Right lobe of liver (tissue), 6 donors: ENCODE results near the gene MRAP. TPM values are rescaled to one million over a fixed set of nuclear protein-coding genes. Genes with fewer than 3 reads are reported as not detected.

Experiments
- ATAC-seq, 4 donors: fragments of 200-7000 bp; cut with Tn5 transposase; one replicate each; pipeline ENCODE4 v1.9.1; 2020; ENCODE audit warnings: mild to moderate bottlenecking in 4 of 4, moderate library complexity in 4 of 4
- DNase-seq, 3 donors: peaks; one replicate each; pipeline ENCODE4 v3.0.0-alpha.2; 2020
- H3K27ac ChIP-seq, 3 donors: fragments of 200-600 bp; one replicate each; pipeline ENCODE4 v1.8.0; 2022
- H3K27me3 ChIP-seq, 2 donors: fragments of 200-600 bp; one replicate each; pipeline ENCODE4 v1.8.0; 2022
- H3K36me3 ChIP-seq, 4 donors: fragments of 200-600 bp; sonication (generic) in 1 of 4; one replicate each; pipeline versions ENCODE4 v1.5.1 to v1.8.0; 2017 to 2022; ENCODE audit warnings: control low read depth in 1 of 4
- H3K4me1 ChIP-seq, 4 donors: fragments of 200-600 bp; sonication (generic) in 1 of 4; one replicate each; pipeline versions ENCODE4 v1.5.1 to v1.8.0; 2017 to 2022; ENCODE audit warnings: control low read depth in 1 of 4
- H3K4me3 ChIP-seq, 3 donors: fragments of 200-600 bp; one replicate each; pipeline ENCODE4 v1.8.0; 2022
- H3K9me3 ChIP-seq, 4 donors: fragments of 200-600 bp; sonication (generic) in 1 of 4; one replicate each; pipeline versions ENCODE4 v1.5.1 to v1.8.0; 2017 to 2022; ENCODE audit warnings: control low read depth in 1 of 4
- POLR2A ChIP-seq: fragments of 450-650 bp; IDR thresholded peaks from one replicate; pipeline ENCODE4 v1.6.1; 2017; ENCODE audit warnings: antibody characterized with exemption, mild to moderate bottlenecking
- WGBS: methylation state at CpG from one replicate; pipeline ENCODE4 v1.1.6; 2018; ENCODE audit warnings: low coverage, low lambda C conversion rate; ENCODE audit not compliant: insufficient coverage; ENCODE audit errors: missing lambda C conversion rate; 5-methylcytosine and 5-hydroxymethylcytosine counted together
- intact Hi-C, 2 donors: fragments of 100-400 bp; cut with DNase I; formaldehyde crosslinking; loops; one replicate each; pipeline versions ENCODE4 v1.11.2 to v1.14.1; 2022
- total RNA-seq, 6 experiments: library from RNA; depleted of rRNA in 2 of 6; stranded (reverse); fragments of >200 nt in 2 of 6; fragmentation: NEBNext Ultra II Directional in 3 of 6; extraction: Animal tissue kit (Norgen Biotek cat#: 25700) in 3 of 6; gene quantifications; one replicate each; pipeline versions ENCODE4 v1.1.0 to v1.2.4, GENCODE V29; 2016 to 2023
- TF ChIP-seq, protein P1 (sequence below), 4 donors: fragments of 200-600 bp in 3 of 4; fragments of 450-650 bp in 1 of 4; IDR thresholded peaks; one replicate each; pipeline versions ENCODE4 v1.5.1 to v1.8.0; 2016 to 2022; ENCODE audit warnings: antibody characterized with exemption in 4 of 4, mild to moderate bottlenecking in 2 of 4
- donor health status: DM: no; HTN: yes; CAD: no.
- donor health status: DM: no; HTN: no; CAD: no.
- donor health status: DM: no; HTN: no; CAD: no.
- donor health status: DM: no; HTN: yes; CAD: no.
- donor health status: DM: no; HTN: yes; CAD: no.

Gene MRAP
- total RNA-seq, 6 experiments from 2014 or later = 0.37 to 3.0 (median 1.7) TPM; not detected in 1

DNA sequence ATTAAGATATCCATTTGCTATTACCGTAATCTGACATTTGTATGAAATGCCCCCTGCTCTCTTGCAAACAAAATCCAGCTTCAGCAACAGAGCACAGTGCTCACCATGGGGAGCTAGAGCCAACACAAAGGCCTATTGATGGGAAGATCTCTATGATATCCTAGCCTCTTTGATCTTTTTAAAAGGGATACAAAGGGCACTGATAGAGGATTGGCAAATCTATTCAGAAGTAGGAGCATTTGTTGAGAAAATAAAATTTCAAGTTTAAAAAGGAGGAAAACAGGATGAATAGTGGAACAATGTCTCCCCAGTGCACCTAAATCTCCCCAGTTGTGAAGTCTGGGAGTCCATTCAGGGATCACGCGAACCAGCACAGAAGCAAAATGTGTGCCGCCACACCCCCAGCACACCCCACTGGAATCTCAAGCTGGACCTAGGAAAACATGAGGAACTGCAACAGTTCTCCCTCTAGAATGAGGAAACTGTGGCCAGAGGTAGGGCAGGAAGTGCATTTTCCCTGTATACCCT is 32.2 kb downstream of the MRAP start:
- Histone ChIP-seq H3K9me3 (no peaks in the 10 kb centered on the region), H3K36me3 (peaks cover 3 to 35% (median 10%) of the 10 kb centered on the region in 4 donors), H3K27ac (no peak overlapping the region), H3K27me3 (no peaks in the 10 kb centered on the region), H3K4me1 (no peaks in the 10 kb centered on the region), H3K4me3 (no peak overlapping the region)
- no peak for TF ChIP-seq POLR2A
- TF ChIP-seq, protein P1, sequence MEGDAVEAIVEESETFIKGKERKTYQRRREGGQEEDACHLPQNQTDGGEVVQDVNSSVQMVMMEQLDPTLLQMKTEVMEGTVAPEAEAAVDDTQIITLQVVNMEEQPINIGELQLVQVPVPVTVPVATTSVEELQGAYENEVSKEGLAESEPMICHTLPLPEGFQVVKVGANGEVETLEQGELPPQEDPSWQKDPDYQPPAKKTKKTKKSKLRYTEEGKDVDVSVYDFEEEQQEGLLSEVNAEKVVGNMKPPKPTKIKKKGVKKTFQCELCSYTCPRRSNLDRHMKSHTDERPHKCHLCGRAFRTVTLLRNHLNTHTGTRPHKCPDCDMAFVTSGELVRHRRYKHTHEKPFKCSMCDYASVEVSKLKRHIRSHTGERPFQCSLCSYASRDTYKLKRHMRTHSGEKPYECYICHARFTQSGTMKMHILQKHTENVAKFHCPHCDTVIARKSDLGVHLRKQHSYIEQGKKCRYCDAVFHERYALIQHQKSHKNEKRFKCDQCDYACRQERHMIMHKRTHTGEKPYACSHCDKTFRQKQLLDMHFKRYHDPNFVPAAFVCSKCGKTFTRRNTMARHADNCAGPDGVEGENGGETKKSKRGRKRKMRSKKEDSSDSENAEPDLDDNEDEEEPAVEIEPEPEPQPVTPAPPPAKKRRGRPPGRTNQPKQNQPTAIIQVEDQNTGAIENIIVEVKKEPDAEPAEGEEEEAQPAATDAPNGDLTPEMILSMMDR (IDR thresholded peaks at IDR 0.05) = no peak
- DNase-seq (peak in 1 of 3 donors; percentile 21), ATAC-seq (no peak)
- whole genome bisulfite sequencing = 96% methylated on average over 3 of the region's 4 CpGs
- intact Hi-C loops = no loop called here

DNA sequence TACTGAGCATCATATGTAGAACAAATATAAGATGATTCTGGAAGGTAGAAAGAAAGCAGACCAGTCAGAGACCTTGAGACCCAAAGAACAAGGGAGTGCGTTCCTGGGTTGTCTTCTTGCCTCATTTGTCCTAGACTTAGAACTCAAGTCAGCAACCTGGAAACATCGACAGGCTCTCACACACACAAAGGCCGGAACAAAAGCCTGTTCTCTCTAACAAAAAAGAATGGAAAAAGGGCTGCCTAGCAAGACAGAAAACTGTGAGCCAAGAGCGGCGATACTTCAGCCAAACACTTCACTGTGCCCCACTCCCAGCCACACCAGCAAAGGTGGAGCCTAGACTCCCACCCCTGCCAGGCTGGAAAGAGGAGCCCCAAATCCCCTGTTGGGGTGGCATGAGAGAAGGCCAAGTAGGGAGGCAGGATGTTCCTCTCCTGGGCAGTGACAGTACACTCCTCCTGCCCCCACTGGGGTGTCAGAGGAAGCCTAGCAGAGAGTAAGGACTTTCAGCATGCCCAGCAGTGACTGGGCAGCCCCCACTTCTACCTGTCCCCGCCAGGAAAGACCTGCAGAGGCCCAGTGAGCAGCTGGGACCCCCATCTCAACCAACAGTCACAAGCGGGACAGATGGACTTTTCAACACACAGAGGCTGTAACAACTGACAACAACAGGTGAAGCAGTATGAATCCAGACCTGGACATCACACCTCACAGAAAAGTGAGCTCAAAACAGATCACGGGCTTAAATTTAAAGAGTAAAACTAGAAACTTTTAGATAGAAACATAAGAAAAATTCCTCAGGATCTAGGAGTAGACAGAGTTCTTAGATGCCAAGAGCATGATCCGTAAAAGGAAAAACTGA is 33.0 kb downstream of the MRAP start:
- no peaks in the 10 kb centered on the region for H3K9me3 ChIP-seq
- no peak for ATAC-seq
- peaks cover 3 to 30% (median 10%) of the 10 kb centered on the region in 4 donors for H3K36me3 ChIP-seq
- no peak overlapping the region for H3K4me3 ChIP-seq
- peak in 1 of 3 donors; percentile 23 for DNase-seq
- 95% methylated on average over 7 of the region's 9 CpGs for WGBS
- no peaks in the 10 kb centered on the region for H3K4me1 ChIP-seq
- H3K27me3 ChIP-seq = no peaks in the 10 kb centered on the region
- TF ChIP-seq, protein P1 (IDR thresholded peaks at IDR 0.05) = no peak
- no peak for TF ChIP-seq POLR2A
- intact Hi-C loops = no loop called here
- H3K27ac ChIP-seq = no peak overlapping the region

DNA sequence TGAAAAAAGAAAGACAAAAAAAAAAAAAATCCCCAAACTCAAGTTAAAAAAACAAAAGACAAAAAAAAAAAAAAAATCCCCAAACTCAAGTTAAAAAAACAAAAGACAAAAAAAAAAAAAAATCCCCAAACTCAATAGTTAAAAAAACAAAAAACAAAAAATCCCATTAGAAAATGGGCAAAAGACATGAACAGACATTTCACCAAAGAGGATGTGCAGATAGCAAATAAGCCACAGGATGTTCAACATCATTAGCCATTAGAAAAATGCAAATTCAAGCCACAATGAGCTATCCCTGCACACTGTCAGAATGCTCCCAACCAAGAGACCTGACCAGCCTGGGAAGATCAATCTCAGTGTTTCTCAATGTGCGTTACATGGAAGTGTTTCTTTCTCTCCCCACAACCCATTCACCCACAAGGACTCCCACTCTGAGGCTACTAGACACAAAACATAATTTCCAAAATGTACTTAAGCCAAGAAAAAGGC is 33.9 kb downstream of the MRAP start:
- DNase-seq (no peak), ATAC-seq (no peak)
- Histone ChIP-seq H3K4me1 (no peaks in the 10 kb centered on the region), H3K9me3 (no peaks in the 10 kb centered on the region), H3K27me3 (no peaks in the 10 kb centered on the region), H3K27ac (no peak overlapping the region), H3K4me3 (no peak overlapping the region), H3K36me3 (peaks cover 3 to 29% (median 10%) of the 10 kb centered on the region in 4 donors)
- intact Hi-C loops = no loop called here
- TF ChIP-seq, protein P1 (IDR thresholded peaks at IDR 0.05) = no peak
- no peak for TF ChIP-seq POLR2A
- WGBS = 100% methylated on average over 1 of the region's 1 CpG

DNA sequence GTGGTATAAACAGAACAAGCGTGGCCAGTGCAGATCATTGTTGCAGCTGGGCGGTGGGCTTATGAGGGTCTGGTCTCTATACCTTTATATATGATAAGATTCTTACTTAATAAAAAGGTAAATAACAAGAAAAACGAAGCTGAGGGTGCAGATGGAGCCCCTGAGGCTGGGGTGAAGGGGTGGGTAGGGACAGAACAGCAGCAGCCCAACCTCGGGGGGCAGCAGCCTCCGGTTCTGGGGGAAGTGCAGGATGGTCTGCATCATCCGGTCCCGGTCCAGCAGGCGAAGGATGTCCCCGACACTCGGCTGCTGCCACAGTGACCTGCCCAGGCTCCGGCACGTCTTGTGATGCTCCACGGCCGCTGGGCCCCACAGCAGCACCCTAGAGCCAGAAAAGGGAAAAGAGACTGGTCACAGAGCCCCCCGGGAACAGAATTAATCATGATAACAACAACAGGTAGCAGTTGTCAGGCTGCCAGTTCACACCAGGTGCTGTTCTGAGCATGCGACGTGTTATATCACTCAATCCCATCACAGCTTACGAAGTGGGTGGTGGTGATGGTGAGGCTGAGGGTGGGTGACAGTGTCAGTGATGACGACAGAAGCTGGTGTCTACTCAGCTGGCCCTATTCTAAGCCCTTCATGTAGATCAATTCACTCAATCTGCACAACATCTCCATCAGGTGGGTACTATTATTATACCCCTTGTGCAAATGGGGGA is 35.5 kb downstream of the MRAP start:
- Histone ChIP-seq H3K27ac (no peak overlapping the region), H3K27me3 (no peaks in the 10 kb centered on the region), H3K9me3 (no peaks in the 10 kb centered on the region), H3K36me3 (peaks cover 3 to 45% (median 15%) of the 10 kb centered on the region in 4 donors), H3K4me3 (no peak overlapping the region), H3K4me1 (no peaks in the 10 kb centered on the region)
- 93% methylated on average over 7 of the region's 19 CpGs for WGBS
- no peak for TF ChIP-seq POLR2A
- TF ChIP-seq, protein P1 (IDR thresholded peaks at IDR 0.05) = no peak
- ATAC-seq = no peak
- intact Hi-C loops = no loop called here
- peak in 1 of 3 donors; percentile 23 for DNase-seq
